ENCODE results near the gene LCLAT1. TPM values are rescaled to one million over a fixed set of nuclear protein-coding genes. Genes with fewer than 3 reads are reported as not detected.

LCLAT1 gene
- polyA plus RNA-seq, 1 donor (not counting 4 experiments of a cell fraction or from before 2014, with no cell fraction given), result 17.1 TPM

DNA sequence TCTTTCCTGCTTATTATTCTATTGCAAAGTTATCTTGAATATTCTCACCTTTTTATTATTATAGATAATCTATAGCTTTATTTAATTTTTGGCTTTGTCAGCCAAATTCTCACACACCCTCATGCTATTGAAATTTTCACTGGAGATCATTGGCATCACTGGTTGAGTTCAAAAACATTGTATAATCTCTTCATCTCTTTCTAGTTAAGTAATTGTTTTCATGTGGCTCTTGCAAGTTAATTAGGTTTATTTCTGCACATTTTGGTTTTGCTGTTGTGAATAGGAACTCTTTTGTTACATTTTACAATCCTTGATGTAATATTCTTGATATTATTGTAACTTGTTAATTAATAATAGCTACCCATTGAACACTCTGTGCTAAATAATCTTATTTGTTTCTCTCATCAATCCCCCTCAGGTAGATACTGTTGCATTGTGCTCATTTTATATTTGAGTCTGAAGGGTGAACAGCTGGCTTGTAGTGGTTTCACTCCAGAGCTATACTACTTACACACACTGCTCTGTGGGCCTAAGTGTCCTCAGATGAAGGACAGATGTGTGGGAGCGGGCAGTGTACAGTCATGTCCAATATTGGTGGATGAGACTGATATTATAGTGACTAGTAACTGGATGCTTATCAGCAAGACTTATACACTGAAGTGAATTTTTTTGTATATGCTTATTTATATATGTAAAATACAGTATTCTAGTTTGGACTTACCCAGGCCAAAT lies 112.7 kb downstream of the LCLAT1 start:
- no peaks in the 10 kb centered on the region for H3K9me3 ChIP-seq (ENCODE audit: control insufficient read depth, low read depth, low read length)
- no peaks in the 10 kb centered on the region for H3K4me1 ChIP-seq (ENCODE audit: control insufficient read depth, extremely low read depth, insufficient read depth, low read length)
- H3K79me2 ChIP-seq (ENCODE audit: control insufficient read depth, insufficient read depth, low read length), result no peaks in the 10 kb centered on the region
- FAIRE-seq (no peak), DNase-seq (ENCODE audit: low read depth, low spot score) (no peak)
- H4K20me1 ChIP-seq (ENCODE audit: control insufficient read depth, extremely low read depth, insufficient read depth, low read length), result no peaks in the 10 kb centered on the region
- dilution Hi-C loops (cut with MboI; ENCODE audit: extremely low pct_ligation_motif_present, low sequenced_read_pairs), result no loop called here
- H3K9me1 ChIP-seq (ENCODE audit: control insufficient read depth, extremely low read depth, insufficient read depth, low read length), result no peaks in the 10 kb centered on the region
- H3K27ac ChIP-seq (ENCODE audit: control insufficient read depth, insufficient read depth, low read length), result no peak overlapping the region
- no peaks in the 10 kb centered on the region for H3K36me3 ChIP-seq (ENCODE audit: control insufficient read depth in 2 of 2, extremely low read depth in 1 of 2, insufficient read depth in 2 of 2, low read length in 2 of 2)
- no peak overlapping the region for H2AFZ ChIP-seq (ENCODE audit: control insufficient read depth, low read length)
- H3K27me3 ChIP-seq (ENCODE audit: control insufficient read depth, extremely low read depth, insufficient read depth, low read length), result no peaks in the 10 kb centered on the region
- TF ChIP-seq CTCF (optimal IDR thresholded peaks at IDR 0.05 in 1 of 3, IDR thresholded peaks at IDR 0.05 in 1 of 3, conservative IDR thresholded peaks at IDR 0.05 in 1 of 3; ENCODE audit: extremely low read depth in 1 of 3, insufficient read depth in 2 of 3, low read length in 3 of 3), result no peak
- no peak for TF ChIP-seq EZH2 (IDR thresholded peaks at IDR 0.05; ENCODE audit: low read length)
- no peak overlapping the region for H3K9ac ChIP-seq (ENCODE audit: control insufficient read depth, extremely low read depth, insufficient read depth, low read length)
- no peak overlapping the region for H3K4me3 ChIP-seq (ENCODE audit: control insufficient read depth in 2 of 3, extremely low read depth in 1 of 3, insufficient read depth in 2 of 3, low read depth in 1 of 3, low read length in 3 of 3)
- no peak overlapping the region for H3K4me2 ChIP-seq (ENCODE audit: control insufficient read depth, extremely low read depth, insufficient read depth, low read depth, low read length)

GRCh38 chr2:30561349-30561748 lies 114.3 kb downstream of the LCLAT1 start:
- no peaks in the 10 kb centered on the region for H4K20me1 ChIP-seq (ENCODE audit: control insufficient read depth, extremely low read depth, insufficient read depth, low read length)
- no peaks in the 10 kb centered on the region for H3K4me1 ChIP-seq (ENCODE audit: control insufficient read depth, extremely low read depth, insufficient read depth, low read length)
- dilution Hi-C loops (cut with MboI; ENCODE audit: extremely low pct_ligation_motif_present, low sequenced_read_pairs), result no loop called here
- no peak for TF ChIP-seq EZH2 (IDR thresholded peaks at IDR 0.05; ENCODE audit: low read length)
- no peak for TF ChIP-seq CTCF (optimal IDR thresholded peaks at IDR 0.05 in 1 of 3, IDR thresholded peaks at IDR 0.05 in 1 of 3, conservative IDR thresholded peaks at IDR 0.05 in 1 of 3; ENCODE audit: extremely low read depth in 1 of 3, insufficient read depth in 2 of 3, low read length in 3 of 3)
- H3K9me3 ChIP-seq (ENCODE audit: control insufficient read depth, low read depth, low read length), result no peaks in the 10 kb centered on the region
- no peaks in the 10 kb centered on the region for H3K27me3 ChIP-seq (ENCODE audit: control insufficient read depth, extremely low read depth, insufficient read depth, low read length)
- no peaks in the 10 kb centered on the region for H3K36me3 ChIP-seq (ENCODE audit: control insufficient read depth in 2 of 2, extremely low read depth in 1 of 2, insufficient read depth in 2 of 2, low read length in 2 of 2)
- no peak for FAIRE-seq
- no peak overlapping the region for H3K27ac ChIP-seq (ENCODE audit: control insufficient read depth, insufficient read depth, low read length)
- no peaks in the 10 kb centered on the region for H3K79me2 ChIP-seq (ENCODE audit: control insufficient read depth, insufficient read depth, low read length)
- DNase-seq (ENCODE audit: low read depth, low spot score), result no peak
- no peak overlapping the region for H3K4me3 ChIP-seq (ENCODE audit: control insufficient read depth in 2 of 3, extremely low read depth in 1 of 3, insufficient read depth in 2 of 3, low read depth in 1 of 3, low read length in 3 of 3)
- no peak overlapping the region for H3K4me2 ChIP-seq (ENCODE audit: control insufficient read depth, extremely low read depth, insufficient read depth, low read depth, low read length)
- H3K9me1 ChIP-seq (ENCODE audit: control insufficient read depth, extremely low read depth, insufficient read depth, low read length), result no peaks in the 10 kb centered on the region
- H2AFZ ChIP-seq (ENCODE audit: control insufficient read depth, low read length), result no peak overlapping the region
- no peak overlapping the region for H3K9ac ChIP-seq (ENCODE audit: control insufficient read depth, extremely low read depth, insufficient read depth, low read length)
